Activated effector memory CD4-positive, alpha-beta T cell treated with anti-CD3 and anti-CD28 coated beads, Interleukin-2, amount 50 U/mL, for 16 hours (primary cell): Measurements from ENCODE around the gene TOM1L2.
A peak's percentile ranks its signal among the peaks of the same experiment; 100 is the strongest.

Source experiments
- DNase-seq: peaks from one replicate; pipeline ENCODE4 v3.0.0-alpha.2; 2020

Gene TOM1L2

GRCh38 chr17:17846003-17846402 lies 126.2 kb downstream of the TOM1L2 start:
- no peak for DNase-seq

GRCh38 chr17:17845046-17845775 lies 127.0 kb downstream of the TOM1L2 start:
- DNase-seq = no peak

GRCh38 chr17:17844500-17844899 lies 127.7 kb downstream of the TOM1L2 start:
- no peak for DNase-seq

- DNase-seq = no peak
These were observed 128.1 kb downstream of the TOM1L2 start for GRCh38 chr17:17844079-17844478.

- no peak for DNase-seq
These were observed 129.1 kb downstream of the TOM1L2 start for GRCh38 chr17:17843096-17843495.

- DNase-seq = no peak
These were observed 129.9 kb downstream of the TOM1L2 start for GRCh38 chr17:17842111-17842876.

GRCh38 chr17:17841601-17842025 lies 130.6 kb downstream of the TOM1L2 start:
- no peak for DNase-seq

- DNase-seq = no peak
These were observed 131.2 kb downstream of the TOM1L2 start for GRCh38 chr17:17840751-17841591.

- DNase-seq = peak; percentile 93
These were observed 132.2 kb downstream of the TOM1L2 start for GRCh38 chr17:17839791-17840707.

GRCh38 chr17:17837966-17838962 lies 133.9 kb downstream of the TOM1L2 start:
- no peak for DNase-seq

- DNase-seq = no peak
These were observed 134.8 kb downstream of the TOM1L2 start for GRCh38 chr17:17837380-17837821.

GRCh38 chr17:17836818-17837379 lies 135.3 kb downstream of the TOM1L2 start, which contains the start of gene SREBF1:
Gene SREBF1, minus strand, starts transcription at chr17:17836986. Its CDS starts 169 bp downstream, at chr17:17836817.
- DNase-seq = peak; percentile 85

GRCh38 chr17:17836250-17836817 lies 135.9 kb downstream of the TOM1L2 start:
- peak; percentile 98 for DNase-seq

GRCh38 chr17:17835415-17836249 lies 136.6 kb downstream of the TOM1L2 start:
- DNase-seq = no peak

GRCh38 chr17:17834974-17835373 lies 137.2 kb downstream of the TOM1L2 start:
- no peak for DNase-seq

GRCh38 chr17:17833658-17834357 lies 138.4 kb downstream of the TOM1L2 start:
- DNase-seq = no peak

GRCh38 chr17:17832032-17832363 lies 140.2 kb downstream of the TOM1L2 start:
- DNase-seq = no peak
